GM19238 (cell line): ENCODE measurements around the gene CSTF2.
"Not testable (repeated sequence)": the region's sequence is repeated elsewhere in the genome, so short reads cannot be mapped to it uniquely, and the experiment has no call there.

Source experiments
- DNase-seq: peaks from one replicate; pipeline ENCODE4 v3.0.0; 2011; ENCODE audit warnings: low spot score; ENCODE audit not compliant: insufficient read length

The CSTF2 gene

GRCh38 chrX:100819837-100820666 lies at the start of gene CSTF2:
Gene CSTF2 (plus strand): TSS chrX:100820391. CDS start chrX:100820417, 26 bp downstream.
- DNase-seq: peak; percentile 45

- not testable (repeated sequence) for DNase-seq
Measured at GRCh38 chrX:100796371-100796770, 23.8 kb upstream of the CSTF2 start.

DNA sequence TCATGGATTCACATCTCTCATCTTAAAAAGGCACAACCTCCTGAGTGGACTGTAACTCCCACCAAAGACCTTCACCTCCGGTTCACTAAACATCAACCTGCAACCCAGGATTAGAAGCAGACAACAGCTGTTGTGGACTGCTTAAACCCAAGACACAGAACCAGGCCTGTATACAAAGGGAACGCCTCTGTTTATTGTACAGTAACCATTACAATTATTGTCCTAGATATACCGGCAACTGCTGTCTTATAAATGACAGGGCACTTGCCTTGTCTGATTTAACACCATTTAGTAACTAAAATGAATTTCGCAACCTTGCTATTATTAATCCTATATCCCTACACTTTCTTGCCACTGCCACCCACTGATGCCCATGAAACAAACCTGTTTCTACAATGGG lies 22.8 kb upstream of the CSTF2 start:
- DNase-seq: no peak

- no peak for DNase-seq
Measured at GRCh38 chrX:100798484-100799214, 21.5 kb upstream of the CSTF2 start.

DNA sequence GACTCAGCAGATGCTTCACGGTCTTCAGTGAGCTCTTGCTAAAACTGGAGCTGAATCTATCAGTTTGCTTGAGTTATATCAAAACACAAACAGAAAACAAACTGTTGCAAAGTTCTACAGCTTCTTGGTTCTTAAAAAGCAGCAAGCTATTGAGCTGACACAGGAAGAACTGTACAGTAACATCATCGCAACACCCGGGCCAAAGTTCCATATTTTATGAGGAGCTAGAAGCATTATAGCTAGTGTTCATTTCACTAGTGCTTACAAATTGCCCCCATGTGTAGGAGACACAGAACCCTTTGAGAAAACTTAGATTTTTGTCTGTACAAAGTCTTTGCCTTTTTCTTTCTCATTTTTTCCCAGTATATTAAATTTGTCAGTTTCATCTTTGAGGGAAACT lies 17.3 kb upstream of the CSTF2 start:
- DNase-seq: no peak

GRCh38 chrX:100804780-100805179 lies 15.4 kb upstream of the CSTF2 start:
- DNase-seq: no peak

- not testable (repeated sequence) for DNase-seq
Measured at GRCh38 chrX:100808265-100808664, 11.9 kb upstream of the CSTF2 start.

GRCh38 chrX:100812216-100813158 lies 7.7 kb upstream of the CSTF2 start:
- DNase-seq: no peak

DNA sequence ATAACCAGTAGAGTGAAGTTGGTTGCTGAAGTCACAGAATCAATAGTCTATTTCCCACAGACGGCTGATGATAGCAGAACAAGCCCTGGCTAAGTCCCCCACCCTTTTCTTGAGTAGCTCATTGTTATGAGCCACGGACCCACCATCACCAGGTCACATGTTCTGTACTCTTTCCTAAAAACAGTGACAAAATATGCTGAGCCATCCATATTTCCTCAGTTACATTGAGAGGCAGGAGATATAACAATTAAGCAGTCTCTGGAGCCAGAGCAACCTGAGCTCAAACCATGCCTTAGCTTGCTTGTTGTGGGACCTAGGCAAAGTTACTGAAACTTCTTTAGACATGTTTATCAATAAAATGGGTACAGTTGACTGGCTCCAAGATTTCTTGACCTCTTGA lies 2.9 kb upstream of the CSTF2 start:
- DNase-seq: no peak

DNA sequence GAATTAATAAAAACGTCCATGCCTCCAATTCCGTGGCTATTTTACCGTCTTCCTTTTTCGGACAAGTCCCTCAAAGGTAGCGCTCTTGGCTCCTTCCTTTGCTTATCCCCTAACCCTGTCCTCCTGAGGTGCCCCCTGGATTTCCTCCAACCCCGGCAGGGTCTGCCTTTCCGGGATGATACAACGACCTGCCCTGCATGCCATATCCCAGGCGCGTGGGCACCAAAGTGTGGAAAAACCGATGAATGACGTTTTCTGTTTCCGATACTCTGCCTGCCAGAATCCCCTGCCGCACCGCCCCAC lies 706 bp upstream of the CSTF2 start:
- DNase-seq: no peak

GRCh38 chrX:100829730-100830129 lies 9.5 kb downstream of the CSTF2 start:
- no peak for DNase-seq

- no peak for DNase-seq
Measured at GRCh38 chrX:100830143-100830542, 10.0 kb downstream of the CSTF2 start.

DNA sequence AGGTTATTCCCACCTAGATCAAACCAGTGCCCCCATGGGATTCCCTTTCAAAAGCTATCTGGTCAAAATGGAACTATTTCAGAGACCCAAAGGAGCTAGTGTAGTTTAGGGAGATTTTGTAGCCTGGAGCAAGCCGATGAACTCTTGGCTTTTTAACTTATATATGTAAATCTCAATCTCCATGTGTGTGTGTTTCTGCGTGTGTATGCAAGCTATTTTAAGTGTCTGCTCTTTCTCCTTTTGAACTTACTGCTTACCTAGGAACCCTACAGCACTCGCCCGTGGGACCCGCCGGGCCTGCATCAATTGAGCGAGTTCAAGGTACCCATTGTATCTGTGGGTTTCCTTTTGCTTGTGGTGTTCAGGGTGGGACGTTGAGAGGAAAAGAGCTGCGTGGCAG lies 10.4 kb downstream of the CSTF2 start:
- no peak for DNase-seq

DNA sequence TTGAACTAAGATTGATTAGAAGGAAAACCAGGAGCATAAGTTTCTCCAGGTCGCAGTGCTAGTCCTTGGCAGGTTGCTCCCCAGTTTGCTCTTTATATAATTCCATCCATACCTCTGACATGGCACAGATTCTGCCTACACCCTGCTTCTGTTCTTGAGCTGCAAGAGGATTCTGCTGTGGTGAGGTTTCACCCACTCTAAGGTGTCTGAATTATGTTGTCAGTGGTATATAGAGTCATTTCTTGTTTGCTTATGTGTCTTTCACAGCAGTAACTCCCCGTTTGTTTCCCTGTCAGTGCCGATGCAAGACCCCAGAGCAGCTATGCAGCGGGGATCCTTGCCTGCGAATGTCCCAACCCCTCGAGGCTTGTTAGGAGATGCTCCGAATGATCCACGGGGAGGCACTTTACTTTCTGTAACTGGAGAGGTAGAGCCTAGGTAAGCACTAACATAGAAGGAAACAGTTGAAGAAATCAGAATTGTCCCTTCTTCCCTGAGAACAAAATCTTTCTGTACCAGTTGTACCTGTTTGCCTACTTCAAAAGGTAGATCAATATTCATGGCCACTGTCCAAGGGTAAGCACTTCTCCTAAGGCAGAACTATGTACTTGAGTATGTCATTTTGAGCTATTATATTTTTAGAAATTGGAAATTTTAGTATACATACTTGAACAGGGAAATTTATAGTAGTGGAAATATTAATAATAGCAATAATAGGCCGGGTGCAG lies 11.2 kb downstream of the CSTF2 start:
- DNase-seq: no peak

GRCh38 chrX:100850317-100850716 lies 30.1 kb downstream of the CSTF2 start:
- no peak for DNase-seq

DNA sequence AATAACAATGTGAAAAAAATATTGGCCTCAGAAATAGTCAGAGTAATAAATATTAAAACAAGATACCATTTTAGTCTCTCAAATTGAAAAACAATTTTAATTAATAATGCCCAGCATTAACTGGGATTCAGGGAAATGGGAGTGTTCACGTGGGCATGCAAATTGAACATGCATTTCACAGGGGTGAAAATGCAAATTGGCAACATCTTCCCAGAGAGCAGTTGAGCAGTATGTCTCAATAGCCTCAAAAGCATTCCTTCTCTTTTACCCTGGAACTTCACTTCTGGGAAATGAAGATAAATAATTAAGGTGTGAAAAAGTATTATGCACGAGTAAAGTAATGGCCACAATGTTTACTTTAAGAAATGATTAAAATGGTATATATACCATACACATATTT lies 32.6 kb downstream of the CSTF2 start:
- no peak for DNase-seq

DNA sequence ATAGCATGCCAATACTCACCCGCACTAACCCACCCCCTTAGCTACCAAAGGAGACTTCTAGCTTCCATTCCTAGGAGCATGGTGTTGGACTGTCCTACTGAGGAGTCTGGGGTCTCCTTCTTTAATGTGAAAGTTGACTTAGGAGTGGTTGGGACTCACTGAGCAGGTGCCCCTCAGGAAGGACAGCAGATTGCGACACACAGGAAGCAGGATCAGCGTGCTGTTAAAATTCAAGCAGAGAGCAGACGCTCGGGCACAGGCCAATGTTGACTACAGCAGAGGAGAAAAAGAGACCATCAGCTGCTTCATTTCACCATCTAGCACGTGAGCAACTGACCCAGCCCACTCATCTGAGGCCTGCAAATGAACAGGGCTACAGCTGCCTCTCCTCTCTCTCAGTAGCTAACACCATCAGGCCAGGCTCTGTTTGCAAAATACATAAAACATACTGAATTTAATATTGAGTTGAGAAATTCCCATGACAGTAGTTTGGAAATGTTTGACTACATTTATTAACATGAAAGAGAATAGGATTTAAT lies 43.2 kb downstream of the CSTF2 start:
- DNase-seq: no peak

DNA sequence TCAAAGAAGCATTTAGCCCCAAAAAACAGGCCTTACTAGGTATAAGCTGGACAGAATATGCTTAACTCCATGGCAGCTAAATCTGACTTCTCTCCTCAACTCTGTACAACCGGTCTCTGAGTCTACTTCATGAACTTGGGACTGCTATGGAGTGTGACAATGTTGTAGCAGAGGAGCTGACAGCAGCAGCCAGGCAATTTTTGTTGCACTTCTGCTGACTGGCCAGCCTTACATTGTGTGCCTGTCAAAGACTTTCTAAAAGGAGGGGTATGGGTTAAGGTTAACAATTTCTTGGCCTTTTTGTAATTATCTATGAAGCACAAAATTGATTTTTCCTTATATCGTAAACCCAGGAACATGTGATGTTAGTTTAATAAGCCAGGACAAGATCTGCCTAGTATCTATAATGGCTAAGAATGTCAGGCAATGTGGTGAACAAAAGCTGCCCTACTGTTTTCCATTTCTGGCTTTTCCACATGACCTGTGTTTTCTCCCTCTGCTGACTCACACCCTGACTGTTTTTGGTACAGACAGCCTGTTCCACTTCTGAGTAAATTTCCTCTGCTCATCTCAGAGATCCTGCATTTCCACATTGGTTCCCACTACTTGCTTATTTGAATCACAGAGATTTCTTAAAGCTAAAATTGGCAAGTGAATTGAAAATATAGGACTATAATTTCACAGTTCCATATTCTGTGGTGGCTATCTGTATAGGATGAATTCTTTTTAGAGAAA lies 44.6 kb downstream of the CSTF2 start:
- no peak for DNase-seq

- DNase-seq: no peak
Measured at GRCh38 chrX:100868273-100868672, 48.1 kb downstream of the CSTF2 start.

DNA sequence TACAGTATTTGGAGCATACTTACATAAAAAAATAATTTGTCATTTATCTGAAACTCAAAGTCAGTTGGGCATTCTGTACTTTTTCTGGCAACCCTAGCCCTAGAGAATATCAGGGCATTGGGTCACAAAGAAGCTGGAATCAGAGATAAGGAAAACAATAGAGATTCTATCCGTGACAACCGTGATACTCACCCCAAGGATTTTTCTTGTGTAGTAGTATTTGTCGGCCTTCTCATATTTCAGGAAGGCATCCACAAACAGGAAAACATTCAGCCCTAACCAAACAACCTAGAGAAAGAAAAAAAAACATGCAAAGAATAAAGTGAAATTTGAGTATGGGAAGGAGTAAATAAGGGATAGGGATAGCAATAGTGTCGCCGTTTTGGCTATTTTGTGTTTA lies 50.3 kb downstream of the CSTF2 start:
- no peak for DNase-seq
